ENCODE results near the gene FAIM2.

The FAIM2 gene

DNA sequence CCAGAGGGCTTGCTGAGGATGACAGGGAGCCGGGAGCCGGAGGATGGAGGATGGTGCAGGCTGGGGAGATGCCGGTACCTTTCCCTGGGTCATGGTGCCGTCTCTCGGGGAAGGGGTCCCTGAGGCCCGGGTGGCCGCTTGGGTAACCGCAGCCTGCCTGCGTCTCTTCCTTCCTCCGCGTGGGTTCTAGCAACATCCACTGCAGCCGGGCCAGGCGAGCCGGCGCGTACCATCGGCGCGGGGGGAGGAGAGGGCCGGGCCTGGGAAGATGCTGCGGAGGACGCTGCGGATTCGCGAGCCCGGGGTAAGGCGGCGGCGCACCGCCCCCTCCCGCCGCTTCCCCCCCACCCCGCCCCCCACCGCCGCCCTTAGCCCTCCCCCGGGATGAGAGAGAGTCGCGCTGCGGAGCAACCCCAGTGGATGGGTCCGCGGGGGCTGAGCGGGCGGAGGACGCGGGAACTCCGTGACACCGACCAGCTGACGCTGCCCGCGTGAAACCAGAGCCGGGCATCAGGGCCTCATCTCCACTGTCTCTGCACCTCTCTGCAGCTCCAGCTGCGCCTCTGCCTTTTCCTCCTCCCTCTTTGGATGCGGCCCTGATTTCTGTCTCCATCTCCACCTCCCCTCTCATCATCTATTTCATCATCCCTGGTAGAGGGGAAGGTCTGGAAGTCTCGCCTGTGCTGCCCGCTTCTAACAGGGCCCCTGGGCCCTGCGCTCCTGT is at the start of gene FAIM2:
TSS of gene FAIM2 (minus strand) at position 201 of the 724 bp plus-strand sequence. CDS start at position 93, 108 bp downstream.
- peak; percentile 50 for DNase-seq (ENCODE audit: low read depth)

DNA sequence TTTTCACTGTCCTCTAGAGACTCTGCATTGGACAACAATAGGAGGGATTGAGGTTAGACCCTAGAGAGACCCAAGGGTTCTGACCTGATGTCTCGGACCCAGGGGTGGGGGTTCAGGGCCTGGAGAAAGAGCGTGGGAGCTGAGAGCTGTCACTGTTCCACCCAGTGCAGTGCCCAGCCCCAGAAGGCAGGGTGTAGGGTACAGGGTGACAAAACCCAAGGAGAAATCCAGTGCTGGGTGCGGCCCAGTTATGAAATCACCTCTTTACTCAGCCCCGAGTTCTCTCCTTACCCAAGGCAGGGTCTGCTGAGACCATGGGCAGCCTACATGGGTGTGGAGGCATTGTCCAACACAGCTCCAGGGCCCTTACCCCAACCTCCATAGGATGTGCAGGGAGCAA is 49.5 kb upstream of the FAIM2 start:
- no peak for DNase-seq (ENCODE audit: low read depth)

DNA sequence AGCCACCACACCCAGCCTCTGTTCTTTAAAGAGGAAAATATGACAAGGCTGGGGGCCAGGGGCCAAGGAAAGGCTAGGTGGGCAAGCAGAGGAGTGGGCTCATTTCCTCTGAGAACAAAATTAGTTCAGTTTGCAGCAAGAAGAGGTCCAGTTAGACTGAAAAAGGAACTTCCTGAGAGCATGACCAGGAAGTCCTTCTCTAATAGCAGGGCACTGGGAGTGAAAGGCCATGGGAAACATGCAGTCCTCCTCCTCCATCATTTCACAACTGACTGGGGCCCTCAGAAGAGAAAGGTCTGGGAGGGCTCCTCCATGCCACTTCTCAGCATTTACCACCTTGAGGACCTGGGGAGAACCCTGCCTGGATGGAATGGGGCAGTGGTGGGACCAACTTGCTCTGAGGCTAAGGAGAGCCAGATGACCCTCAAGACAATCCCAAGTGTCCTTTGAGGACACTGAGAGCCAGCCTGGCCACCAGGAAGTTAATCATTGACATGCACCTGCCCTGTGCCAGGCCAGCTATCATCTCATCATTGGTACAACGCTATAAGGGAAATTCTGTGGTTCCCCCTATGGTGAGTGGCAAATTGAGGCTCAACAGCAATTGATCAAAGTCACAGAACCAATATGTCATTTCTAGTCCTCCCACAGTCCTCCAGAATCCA is 48.8 kb upstream of the FAIM2 start:
- DNase-seq (ENCODE audit: low read depth): no peak

DNA sequence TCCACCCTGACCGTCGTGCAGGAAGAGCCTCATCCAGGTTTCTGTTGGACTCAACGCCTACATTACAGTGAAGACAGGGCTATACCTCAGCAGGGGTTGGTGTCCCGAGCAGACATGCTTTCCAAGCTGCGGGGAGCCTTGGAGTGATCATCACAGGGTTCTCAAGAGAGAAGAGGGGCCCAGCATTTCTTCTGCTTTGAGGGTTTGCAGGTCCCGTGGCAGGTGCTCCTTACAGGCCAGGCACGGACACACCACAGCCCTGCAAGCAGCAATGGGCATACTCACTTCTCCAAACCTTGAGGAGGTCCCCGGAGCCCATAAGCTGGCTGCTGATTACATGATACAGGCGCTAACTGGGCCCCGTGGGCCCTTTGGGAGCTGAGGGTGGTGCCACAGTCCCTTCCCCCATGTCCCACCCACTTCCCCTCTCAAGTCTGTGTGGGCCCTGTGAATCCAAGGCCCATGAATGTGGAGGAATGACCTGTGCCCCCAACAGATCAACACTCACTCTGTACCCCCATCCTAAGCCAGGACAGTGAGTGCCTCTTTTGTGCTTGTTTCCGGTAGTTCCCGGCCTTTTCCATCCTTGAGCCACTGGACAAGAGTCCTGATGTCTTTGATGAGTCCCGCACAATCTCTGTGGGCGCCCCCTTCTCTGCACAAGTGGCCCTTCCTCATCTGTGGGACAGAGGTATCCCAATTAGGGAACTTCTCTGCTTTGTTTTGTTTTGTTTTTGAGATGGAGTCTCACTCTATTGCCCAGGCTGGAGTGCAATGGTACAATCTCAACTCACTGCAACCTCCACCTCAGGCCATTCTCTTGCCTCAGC is 47.9 kb upstream of the FAIM2 start:
- no peak for DNase-seq (ENCODE audit: low read depth)

DNA sequence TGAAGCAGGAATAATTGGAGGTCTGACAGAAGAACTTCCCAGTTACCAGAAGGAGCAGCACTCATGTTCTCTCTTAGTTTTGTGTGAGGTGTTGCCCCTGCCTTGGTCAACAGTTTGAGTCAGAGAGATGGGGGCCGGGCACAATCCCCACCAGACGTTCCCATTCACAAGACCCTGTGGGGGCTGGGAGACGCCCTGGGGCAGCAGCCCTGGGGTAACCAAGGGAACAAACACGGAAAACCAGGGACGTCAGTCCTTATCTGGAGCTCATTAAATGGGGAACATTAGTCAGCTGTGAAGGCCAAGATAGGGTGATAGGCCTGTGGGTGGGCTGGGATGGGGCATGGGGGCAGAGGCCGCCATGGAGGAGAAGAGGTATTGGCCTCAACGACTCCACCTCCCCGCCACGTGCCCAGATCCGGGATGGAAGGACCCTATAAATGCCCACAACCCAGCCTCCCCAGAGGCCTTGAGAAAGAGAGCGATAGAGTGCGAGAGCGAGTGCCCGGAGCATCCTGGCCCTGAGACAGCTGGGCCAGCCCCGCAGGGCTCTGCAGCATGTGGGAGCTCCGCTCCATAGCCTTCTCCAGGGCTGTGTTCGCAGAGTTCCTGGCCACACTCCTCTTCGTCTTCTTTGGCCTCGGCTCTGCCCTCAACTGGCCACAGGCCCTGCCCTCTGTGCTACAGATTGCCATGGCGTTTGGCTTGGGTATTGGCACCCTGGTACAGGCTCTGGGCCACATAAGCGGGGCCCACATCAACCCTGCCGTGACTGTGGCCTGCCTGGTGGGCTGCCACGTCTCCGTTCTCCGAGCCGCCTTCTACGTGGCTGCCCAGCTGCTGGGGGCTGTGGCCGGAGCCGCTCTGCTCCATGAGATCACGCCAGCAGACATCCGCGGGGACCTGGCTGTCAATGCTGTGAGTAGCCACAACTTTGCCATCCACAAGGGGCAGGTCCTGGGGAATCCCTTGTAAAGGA is 46.9 kb upstream of the FAIM2 start, which contains the start of gene AQP2:
TSS of gene AQP2 (plus strand) at position 465 of the 979 bp plus-strand sequence. CDS start at position 559, 94 bp downstream.
- no peak for DNase-seq (ENCODE audit: low read depth)

DNA sequence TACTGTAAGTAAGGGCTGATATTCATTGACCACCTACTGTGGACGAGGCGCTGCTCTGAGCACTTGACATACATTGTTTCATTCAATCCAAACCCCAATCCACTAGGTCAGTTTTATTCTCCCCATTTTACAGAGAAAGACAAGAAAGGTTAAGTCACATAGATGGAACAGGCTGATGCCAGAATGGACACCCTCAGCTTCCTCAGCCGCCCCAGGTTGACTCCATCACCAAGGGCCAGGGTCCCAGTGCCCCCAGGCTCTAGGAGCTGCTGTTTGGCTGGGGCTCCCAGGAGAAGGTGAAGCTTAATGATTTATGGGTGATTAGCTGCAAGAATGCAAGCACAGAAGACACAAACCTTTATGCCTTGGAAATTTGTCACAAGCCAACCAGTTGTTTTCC is 46.2 kb upstream of the FAIM2 start:
- DNase-seq (ENCODE audit: low read depth): no peak

DNA sequence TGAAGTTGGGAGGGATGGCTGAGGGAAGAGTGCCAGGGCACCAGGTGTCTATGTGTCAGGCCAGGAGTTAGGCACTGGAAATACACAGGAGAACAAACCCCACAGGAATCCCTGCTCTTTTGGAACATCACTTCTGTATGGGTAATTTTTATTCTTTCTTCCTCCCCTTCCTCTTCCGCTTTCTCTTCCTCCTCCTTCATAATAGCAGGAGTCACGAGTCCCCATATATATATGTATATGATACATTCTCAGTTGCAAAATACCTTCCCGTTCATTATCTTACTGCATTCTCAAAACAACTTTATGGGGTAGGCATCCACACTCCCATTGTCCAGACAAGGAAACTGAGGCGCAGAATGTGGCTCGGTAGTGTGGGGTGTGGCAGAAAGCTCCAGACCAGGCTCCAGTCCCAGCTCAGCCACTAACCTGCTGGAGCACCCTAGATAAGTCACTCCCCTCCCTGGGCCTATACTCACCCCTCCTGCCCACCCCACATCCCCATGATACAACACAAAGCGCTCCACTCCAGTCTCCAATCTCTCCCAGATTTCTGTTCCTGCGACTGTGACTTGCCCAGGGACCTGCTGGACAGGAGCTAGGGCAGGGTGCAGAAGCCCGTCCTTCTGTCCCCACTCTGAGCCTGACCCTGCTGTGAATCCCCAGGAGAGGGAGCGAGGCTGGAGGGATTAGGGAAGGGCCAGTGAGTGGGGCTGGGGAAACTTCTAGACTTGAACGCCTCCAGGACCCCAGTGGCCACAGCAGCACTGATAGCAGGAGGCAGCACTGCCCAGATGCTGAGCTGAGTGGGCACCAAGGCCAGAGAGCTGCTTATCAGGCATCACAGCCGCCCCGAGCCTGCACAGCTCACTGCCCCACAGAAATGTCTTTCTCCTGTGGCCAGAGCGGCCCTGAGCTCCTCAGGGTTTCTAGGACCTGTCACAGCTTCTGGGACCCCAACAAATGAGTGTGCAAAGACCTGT is 45.5 kb upstream of the FAIM2 start:
- DNase-seq (ENCODE audit: low read depth): no peak

DNA sequence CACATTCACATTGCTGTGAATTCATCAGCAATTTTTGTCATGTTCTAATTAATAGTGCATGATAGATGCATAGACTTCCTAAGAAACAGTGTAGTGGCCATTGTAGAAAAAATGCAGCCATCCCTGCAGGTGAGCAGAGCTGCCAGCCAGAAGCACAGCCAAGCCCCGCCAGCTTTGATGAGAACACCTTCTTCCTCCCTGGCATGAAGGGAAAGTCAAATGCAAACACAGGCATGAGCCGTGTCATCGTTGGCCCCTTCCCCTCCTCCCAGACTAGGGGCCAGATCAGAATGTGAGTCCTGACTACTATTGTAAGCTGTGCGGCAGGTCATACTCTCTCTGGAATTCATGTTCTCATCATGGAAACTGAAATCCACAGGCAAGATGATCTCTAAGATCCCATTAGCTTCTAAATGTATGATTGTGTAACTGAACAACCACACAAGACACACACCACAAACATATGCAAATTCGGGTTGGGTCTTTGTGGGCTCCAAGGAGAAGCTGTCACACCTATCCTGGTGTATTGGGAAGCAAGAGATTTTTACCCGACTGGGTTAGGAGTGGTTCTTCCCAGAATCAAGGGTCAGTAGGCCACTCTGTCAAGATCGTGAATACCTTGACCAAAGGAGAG is 44.0 kb upstream of the FAIM2 start:
- no peak for DNase-seq (ENCODE audit: low read depth)

DNA sequence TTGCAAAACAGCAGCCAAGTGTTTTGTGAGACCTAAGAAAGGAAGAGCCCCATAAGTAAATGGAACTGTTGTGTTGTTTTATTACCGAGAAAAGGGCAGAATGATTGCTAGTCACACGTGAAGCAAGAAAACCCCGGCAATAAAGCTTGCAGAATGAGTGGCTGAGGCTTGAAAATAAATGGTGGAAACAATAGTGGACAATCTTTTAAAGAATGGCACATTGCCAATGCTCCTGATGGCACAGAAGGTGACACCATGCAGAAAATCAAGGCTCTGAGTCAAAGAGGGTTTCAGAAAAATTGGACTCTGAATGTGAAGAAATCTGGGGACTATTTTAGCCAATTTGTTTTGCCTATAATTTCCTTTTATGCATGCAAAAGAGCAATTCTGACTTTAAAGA is 42.8 kb upstream of the FAIM2 start:
- no peak for DNase-seq (ENCODE audit: low read depth)

DNA sequence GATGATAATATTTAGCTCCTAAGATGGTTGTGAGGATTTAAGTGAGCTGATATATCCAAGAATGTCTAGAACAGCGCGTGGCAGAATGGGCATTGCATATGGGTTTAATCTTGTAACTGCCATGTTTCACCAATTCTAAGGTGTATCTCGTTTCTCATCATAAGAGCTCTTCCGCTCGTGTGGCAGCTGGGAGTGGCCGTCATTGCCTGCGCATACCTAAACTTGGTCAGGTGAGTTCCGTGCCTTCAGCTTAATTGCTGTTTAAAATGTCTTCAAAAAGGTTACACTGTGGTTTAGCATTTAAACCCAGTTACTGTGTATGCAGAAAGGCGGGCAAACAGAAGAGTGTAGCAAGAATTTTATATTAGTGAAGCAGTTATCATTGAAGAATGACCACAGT is 42.4 kb upstream of the FAIM2 start:
- DNase-seq (ENCODE audit: low read depth): no peak

DNA sequence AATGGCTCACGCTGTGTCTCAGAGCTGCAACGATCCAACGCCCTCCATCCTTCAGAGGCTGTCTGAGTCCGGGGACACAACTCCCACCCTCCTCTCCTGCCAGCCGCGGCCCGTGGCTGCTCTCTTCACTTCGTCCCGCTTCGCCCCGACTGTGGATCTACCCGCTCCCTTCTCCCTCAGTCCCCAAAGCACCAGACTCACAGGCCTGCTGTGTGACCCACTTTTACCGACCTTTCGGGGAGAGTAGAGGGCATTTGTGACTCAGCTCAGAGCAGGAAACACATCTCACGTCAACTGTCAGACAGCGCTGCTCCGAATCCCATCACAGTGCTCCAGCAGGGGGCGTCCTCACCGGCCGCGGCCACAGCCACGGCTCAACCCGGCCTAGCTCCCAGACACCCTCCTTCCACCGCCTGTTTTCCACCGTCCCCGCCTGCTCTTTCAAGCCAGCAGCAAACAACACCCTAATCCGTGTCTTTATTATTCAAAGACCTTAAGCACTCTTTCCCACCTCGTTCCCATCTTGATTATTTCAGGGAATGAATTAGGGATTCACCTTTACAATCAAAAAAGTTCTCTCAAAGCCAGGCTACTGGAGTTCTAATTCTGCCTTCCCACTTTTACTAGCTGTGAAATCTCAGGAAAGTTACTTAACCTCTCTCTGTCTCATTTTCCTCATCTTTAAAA is 41.8 kb upstream of the FAIM2 start:
- DNase-seq (ENCODE audit: low read depth): peak; percentile 85

DNA sequence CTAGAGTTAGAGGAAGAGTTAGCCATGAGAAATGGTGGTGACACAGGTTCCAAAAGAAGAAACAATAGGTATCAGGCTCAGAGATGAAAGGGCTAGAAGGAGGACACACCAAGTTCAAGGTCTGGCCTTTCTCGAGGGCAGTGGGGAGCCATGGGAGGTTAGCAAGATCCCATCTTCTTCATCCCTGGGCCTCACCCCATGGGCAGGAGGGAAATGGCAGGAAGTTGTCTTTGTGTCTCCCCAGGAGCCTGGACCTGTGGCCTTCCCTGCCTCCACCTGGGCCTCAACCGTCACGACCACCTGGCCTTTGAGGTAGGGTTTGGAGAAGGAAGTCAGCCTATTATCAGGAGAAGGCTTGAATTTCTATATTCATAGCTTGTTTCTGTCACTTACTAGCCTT is 41.0 kb upstream of the FAIM2 start:
- no peak for DNase-seq (ENCODE audit: low read depth)

DNA sequence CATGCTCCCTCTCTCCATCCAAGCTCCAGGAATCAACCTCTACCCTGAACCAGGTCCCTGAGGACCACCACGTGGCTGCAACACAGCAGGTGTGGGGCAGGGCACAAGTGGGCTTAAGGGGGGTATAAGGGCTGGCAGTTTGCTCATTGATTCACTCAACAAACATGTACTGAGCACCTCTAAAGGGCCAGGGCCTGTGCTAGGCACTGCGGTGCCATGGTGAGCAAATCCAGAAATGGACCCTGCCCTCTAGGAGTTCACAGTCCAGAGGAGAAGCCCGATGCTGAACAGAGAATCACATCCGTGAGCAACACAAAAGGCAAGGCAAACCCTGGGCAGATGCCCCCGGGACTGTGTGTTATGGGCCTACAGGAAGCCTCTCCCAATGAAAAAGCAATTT is 40.3 kb upstream of the FAIM2 start:
- DNase-seq (ENCODE audit: low read depth): no peak

DNA sequence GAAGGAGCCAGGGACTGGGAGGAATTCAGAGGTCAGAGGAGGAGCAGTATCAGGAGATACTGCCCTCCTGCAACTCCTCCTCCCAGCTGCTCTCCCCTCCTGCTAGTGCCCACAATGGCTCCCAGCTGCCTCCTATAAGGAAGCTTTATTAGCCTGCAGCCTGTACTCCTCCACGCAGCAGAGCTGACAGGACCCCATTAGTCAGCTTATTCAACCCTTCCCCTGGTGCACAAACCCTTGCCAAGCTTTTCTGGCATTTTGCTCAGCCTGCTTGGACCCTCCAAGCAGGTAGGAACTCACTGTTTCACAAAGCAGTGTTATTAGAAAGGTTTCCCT is 39.9 kb upstream of the FAIM2 start:
- no peak for DNase-seq (ENCODE audit: low read depth)

DNA sequence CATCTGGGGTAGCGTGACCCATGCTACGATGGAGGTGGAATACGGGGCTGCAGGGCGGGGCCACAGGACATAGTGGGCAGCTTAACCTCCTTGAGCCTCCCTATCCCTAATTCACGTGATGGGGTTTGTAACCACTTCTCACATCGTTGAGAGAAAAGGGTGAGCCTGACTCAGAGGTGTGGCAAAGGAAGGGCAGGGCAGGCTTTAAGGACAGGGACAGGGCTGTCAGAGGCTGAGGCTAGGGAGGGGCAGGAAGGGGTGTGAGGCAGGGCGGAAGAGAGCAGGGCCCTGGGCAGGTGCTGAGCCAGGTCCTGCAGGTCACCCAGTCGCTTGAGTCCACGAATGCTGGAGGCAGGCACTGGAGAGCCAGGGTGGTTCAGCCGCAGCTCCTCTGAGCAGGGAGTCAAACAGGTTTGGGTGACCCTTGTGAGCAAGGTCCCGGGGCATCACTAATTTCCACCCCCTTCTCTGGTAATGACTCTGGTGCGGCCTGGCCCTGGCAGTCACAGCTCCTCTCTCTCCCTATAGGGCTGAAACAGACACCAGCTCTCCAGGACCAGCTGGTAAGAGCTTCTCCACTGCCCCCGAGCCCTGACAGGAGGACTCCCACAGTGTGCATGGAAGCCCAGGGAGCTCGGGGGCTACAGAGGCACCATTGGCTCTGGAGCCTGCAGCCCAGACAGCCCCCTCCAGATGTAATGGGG is 39.4 kb upstream of the FAIM2 start:
- DNase-seq (ENCODE audit: low read depth): no peak

DNA sequence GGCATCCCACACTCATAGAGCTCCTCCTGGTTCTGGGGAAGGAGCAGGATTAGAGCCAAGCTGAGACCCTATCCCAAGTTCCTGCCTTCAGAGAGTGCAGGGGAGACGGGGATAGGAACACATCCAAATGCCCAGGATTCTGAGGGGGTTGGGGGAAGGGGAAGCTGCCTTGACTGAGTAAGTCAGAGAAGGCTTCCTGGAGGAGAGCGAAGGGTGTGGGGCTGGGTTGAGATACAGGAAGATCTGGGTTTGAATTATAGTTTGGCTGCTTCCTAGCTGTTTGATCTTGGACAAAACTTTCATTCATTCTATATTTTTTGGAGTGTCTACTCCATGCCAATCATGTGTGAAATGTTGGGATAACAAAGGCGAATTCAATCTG is 38.8 kb upstream of the FAIM2 start:
- no peak for DNase-seq (ENCODE audit: low read depth)

DNA sequence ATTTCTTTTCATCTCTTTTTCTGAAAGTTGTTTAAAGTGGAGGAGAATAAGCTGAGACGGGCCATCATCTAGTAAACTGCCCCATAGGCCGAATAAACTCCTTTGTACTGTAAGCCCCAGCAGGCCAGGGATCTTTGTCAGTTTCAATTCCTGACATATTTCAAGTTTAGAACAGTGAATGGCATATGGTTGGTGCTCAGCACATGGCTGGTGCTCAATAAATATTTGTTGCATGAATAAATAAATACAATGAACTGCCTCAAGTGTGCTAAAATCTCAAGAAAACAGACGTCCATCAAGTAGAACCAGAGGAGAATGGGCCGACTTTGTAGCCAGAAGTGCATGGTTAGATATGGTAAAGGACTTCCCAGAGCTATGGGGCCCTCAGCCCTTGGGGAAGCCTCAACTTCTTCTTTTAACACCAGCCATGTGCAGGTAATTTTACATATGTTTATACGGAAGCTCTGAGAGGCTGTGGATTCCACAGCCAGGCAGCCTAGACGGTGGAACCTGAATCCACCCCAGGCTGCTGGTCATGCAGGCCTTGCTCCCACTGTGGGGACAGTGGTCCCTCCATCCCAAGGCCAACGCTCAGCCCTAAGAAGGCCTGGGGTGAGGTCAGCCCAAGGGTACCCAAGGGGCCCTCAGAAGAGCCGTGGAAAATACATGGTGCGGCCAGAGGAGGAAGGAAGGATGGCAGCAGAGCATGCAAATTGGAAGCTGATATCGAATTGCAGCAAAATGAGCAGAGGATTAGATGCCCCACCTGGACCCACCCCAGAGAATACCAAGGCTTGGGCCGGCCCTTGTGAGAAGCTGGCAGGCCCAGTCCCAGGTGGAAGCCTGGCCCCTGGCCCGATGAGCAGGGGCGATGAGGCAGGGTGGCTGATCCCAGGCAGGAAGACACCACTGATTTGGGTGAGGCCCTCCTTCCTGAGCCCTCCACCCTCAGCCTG is 38.1 kb upstream of the FAIM2 start:
- DNase-seq (ENCODE audit: low read depth): no peak

DNA sequence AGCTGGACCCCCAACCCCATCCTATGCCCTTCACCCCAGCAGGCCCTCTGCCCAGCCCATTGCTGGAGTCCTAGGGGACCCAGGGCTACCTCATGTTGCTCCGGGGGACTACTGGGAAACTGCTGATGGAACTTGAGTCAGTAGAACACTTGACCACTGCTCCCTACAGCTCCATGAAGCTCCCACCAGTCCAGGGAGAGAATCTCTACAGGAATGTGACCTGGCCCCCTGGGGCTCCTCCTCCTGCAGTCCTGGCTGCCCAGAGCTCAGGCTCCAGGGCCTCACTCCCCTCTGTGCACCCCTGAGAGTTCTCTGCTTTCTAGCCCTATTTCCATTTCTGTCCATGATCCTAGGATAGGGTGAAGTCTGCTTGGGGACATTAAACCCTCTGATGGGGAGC is 36.0 kb upstream of the FAIM2 start:
- DNase-seq (ENCODE audit: low read depth): no peak
